Measurements from ENCODE around the gene CD9.
"Not testable (repeated sequence)": the region's sequence is repeated elsewhere in the genome, so short reads cannot be mapped to it uniquely, and the experiment has no call there.

CD9 gene

DNA sequence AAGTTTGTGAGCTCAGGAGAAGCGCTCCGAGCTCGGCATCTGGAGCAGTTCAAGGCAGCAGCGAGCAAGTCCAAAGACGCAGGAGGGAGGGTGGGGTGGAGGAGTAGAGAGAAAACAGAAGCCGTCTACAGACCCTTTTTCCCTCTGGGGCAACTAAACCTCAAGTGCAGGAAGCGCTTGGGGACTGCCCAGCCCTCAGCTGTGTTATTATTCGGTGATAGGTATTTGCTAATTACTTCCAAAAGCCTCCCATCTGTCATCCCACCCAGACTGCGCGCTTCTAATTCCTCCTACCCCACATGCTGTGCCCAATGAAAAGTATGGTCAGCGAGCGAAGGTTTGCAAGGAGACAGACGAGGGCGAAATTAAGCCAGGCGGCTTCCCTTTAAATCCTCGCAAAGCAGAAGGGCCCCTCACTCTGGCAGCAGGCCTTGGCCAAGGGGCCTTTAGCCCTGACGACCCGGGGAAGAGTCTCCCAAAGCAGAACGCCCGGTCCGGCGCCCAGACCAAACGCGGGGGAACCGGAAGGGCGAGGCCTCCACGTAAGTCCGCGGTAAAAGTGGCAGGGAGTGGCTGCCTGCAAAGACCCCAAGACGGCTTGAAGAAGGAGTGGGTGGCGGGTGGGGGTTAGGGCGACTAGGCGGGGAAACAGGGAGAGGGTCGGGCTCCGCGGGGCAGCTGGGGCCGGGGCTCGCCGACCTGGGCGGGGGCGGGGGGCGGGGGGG lies 507 bp upstream of the CD9 start:
- DNase-seq: peak; percentile 27

- DNase-seq: no peak
Observed at GRCh38 chr12:6201213-6201608, 1.0 kb downstream of the CD9 start.

DNA sequence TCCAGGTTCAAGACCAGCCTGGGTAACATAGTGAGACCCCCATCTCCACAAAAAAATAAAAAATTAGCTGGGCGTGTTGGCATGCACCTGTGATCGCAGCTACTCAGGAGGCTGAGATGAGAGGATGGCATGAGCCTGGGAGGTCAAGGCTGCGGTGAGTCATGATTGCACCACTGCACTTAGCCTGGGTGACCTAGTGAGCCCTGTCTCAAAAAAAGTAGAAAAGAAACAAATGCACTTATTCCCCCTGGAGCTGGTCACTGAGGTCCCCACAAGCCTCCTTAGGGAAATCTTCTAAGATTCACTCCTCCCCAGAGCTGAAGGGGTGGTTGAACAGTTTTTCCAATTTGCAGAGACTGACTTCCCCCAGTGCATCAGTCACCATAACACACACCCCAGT lies 1.6 kb downstream of the CD9 start:
- DNase-seq: no peak

- no peak for DNase-seq
Observed at GRCh38 chr12:6202304-6202703, 2.1 kb downstream of the CD9 start.

GRCh38 chr12:6202846-6203245 lies 2.6 kb downstream of the CD9 start:
- no peak for DNase-seq

DNA sequence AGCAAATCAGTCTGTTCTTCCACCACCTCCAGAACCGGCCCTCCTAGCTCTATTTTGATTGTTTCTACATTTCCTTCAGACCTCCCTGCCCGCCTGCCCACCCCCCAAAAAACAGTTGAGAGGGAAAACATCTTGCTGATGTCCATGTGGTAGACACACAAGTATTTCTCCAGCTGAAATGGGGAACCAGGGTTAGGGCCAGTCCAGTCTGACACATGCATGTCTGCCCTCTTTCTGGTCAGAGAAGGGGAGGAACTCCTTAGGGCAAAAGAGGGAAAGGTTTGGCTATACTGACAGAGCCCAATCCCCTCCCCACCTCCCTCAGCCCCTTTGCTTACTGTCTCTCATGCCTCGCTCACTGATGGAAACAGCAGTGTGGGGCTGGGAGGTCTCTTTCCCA lies 3.4 kb downstream of the CD9 start:
- no peak for DNase-seq

GRCh38 chr12:6204533-6205143 lies 4.4 kb downstream of the CD9 start:
- peak; percentile 35 for DNase-seq

DNA sequence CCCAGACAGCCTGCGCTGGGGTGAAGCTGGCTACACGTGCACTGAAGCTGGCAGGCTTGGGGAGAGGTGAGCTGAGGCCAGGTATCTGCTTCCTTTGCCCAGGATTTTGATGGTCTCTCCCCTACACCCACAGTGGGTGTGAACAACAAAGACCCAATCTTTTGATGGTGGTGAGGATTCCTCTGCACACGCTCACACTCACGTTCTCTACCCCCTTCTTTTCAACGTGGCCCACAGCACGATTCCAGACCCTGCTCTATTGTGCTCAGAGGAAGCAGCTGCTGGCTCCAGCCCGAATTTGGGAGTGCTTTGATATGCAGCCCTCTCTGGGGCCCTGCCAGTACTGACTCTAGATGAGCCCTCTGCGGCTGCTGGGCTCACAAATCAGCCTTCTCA lies 4.9 kb downstream of the CD9 start:
- DNase-seq: no peak

- no peak for DNase-seq
Observed at GRCh38 chr12:6205761-6206160, 5.6 kb downstream of the CD9 start.

DNA sequence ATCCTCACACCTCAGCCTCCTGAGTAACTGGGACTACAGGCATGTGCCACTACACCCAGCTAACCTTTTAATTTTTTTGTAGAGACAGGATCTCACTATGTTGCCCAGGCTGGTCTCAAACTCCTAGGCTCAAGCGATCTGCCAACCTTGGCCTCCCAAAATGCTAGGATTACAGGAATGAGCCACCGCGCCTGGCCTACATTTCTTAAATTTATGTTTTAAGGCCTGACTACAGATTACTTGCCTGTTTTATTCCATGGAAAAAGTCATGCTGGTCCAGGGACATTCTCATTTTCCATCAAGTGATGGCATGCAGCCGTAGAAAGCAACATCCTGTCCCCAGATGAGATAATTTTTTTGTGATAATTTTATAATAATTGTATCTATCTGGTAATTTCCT lies 6.1 kb downstream of the CD9 start:
- no peak for DNase-seq

DNA sequence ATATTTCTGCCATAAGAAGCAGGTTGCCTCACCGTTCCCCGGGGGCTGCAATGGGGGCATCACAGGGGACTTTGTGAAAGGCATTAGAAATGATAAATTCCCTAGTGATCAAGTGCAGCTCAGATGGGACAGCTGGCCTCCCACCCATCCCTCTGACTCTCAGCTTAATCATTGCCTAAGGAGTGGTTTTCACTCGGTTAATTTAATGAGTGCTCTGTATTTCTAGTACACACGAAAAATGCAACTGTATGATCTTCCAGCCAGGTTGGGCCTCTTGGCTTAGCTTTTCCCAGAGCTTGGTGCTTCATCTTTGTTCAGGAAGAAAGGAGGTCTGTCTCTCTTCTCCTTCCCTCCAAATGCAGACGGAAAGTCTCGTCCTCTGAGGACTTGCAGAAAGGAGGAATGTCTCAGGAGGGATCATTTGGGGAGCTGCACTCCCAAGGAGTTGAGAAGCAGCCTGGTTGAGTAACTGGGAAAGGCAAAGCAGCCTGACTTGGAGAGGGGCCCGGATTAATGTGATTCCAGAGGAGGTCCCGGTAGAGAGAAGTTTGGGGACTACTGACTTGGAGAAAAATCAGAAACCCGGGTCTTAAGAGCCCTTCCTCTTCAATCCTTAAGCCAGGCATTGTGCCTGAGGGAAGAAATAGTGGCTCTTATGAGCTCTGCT lies 7.2 kb downstream of the CD9 start:
- DNase-seq: no peak

GRCh38 chr12:6208130-6208529 lies 7.9 kb downstream of the CD9 start:
- DNase-seq: no peak

DNA sequence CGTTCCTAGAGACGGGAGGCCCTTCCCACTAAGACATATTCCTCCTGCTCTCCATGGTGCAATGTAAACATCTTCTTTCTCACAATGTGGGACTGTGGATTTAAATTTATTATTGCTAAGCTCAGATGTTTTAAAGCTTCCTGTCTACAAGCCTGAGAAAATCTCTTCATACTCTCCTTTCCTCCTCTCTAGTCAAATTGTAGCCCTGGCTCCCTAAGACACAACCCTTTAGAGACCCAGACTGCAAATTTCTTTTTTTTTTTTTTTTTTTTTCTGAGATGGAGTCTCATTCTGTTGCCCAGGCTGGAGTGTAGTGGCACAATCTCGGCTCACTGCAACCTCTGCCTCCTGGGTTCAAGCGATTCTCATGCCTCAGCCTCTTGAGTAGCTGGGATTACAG lies 9.2 kb downstream of the CD9 start:
- not testable (repeated sequence) for DNase-seq

DNA sequence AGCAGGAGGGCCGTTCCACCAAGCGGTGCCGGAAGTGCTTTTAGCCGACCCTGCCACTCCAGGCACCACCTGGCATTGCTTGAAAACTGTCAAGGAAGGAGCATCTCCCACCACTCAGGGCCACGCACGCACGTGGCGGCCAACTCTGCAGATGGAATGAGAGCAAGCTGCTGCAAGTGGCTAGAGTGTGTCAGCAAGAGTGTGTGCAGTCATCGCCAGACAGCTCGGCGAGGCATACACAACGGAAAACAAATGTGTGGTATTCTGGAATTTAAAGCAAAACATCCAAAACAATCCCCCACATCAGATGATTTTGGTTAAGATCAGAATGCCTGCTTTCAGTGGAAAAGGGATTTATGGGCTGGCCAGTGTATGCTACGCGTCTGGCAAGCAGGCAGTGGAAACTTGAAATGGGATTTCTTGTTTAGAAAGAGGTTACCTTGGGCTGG lies 11.2 kb downstream of the CD9 start:
- no peak for DNase-seq

- no peak for DNase-seq
Observed at GRCh38 chr12:6212086-6212485, 11.9 kb downstream of the CD9 start.

DNA sequence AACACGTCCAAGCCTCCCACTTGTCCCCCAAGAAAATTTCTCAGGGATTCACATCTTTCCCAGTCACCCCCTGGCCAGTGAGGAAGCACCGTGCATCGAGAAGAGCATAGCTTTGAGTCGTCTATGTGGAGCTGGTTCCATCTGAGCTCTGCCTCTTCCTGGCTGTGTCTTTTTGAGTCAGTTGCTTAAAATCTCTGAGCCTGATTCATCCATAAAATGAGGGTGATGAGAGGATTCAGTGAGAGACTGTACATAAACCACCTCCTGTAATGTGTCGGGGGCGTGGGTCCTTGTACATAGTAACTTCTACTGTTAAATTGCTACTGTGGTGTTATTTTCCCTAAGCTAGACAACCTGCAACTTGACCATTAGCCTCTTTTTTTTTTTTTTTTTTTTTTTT lies 13.8 kb downstream of the CD9 start:
- DNase-seq: no peak

GRCh38 chr12:6214633-6215032 lies 14.4 kb downstream of the CD9 start:
- no peak for DNase-seq

GRCh38 chr12:6215120-6215807 lies 15.1 kb downstream of the CD9 start:
- DNase-seq: no peak

DNA sequence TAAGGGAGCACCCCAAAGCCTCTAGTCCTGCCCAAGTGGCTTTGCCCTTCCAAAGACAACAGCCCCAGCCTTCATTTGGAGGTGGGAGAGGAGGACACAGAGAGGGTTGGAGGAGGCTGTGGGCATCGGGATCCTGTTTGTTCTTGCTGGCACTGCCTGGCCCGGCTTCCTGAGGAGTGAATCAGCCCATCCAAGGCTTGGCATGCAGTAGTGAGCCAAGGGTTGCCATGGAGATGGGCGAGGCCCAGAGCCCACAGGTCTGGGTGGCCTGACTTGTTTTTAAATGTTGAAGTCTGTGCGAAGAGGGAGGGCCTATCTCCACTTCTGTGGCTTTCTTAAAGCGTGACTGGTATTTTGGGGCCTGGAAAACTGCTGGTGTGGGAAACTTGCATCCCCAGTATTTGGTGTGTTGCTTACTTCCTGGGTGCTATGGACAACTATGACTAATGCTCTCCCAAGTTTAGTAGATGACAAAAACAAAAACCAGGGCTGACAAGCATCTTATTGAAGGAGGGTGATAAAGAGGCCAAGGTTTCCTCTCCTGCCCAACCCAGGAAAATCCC lies 15.8 kb downstream of the CD9 start:
- DNase-seq: peak; percentile 74

DNA sequence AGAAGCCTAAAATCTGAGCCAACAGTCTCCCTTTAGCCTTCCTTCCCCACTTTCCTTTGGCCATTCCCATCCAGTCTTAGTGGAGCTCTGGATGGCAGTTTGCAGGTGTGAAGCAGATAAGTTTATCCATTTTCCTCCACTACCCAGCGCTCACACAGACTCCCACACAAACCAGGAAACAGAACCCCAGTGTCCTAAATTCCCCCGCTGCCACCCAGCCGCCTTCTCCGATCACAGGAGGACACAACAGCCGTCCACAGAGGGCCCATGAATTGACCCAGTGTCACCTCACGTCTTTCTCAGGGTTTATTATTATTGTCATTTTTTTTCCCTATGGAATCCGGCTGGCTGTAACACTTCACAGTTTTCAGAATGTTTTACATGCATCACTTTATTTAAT lies 16.4 kb downstream of the CD9 start:
- no peak for DNase-seq

DNA sequence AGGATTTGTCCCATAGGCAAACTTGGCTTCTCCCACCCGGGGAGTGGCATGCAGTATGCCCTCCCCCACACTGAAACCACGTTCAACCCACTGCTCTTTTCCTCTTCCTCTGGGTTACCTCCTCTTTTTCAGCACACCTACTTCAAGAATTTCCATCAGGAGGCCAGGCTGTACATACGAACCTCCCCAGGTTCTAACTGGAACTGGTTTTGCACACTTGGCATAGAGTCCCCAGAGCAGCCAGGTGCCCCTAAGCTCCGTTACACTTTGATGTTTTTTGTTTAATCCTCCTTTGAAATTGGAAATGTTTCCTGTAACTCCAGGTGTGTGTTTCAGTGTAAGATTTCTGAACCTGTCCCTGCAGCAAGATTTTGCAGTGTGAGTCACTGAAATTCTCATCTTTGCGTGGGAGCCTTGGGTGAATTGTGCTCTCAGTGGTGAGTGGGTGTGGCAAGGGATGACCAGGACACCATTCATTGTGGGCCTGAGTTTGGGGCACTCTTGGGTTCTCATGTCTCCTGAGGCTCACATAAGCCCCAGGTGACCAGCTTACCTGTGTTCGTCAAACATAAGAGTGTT lies 18.2 kb downstream of the CD9 start:
- DNase-seq: no peak

DNA sequence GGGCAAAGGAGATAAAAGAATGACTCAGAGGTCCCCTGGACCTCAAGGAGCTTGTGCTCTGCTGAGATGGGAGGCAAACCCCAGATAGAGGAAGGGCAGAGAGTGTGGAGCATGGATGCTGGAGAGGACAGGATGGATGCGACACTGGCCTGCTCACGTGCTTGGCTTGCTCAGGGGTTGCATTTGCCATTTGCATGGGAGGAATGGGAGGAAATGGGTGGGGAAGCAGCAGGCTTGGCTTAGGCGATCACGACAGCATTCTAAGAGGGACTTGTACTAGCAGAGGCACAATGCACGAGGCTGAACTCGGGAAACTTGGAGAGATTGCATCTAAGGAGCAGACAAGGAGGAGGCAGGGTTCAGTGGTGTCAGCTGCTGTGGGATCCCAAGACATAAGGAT lies 19.8 kb downstream of the CD9 start:
- no peak for DNase-seq

- DNase-seq: no peak
Observed at GRCh38 chr12:6221146-6221545, 20.9 kb downstream of the CD9 start.
